Measurements from ENCODE around the gene SLFN5.
"Not testable (repeated sequence)": the region's sequence is repeated elsewhere in the genome, so short reads cannot be mapped to it uniquely, and the experiment has no call there.

SLFN5 gene

GRCh38 chr17:35242805-35243560, at the start of gene SLFN5:
SLFN5 (plus strand) TSS chr17:35243072; CDS start chr17:35258691, 15,619 bp downstream.
- DNase-seq (ENCODE audit: low read depth), result peak; percentile 92

GRCh38 chr17:35194001-35194400, 48.9 kb upstream of the SLFN5 start, which contains the start of gene SLC35G3:
SLC35G3 (minus strand) TSS chr17:35194393; CDS start chr17:35194307, 86 bp downstream.
- not testable (repeated sequence) for DNase-seq (ENCODE audit: low read depth)

- not testable (repeated sequence) for DNase-seq (ENCODE audit: low read depth)
These were observed 47.8 kb upstream of the SLFN5 start for GRCh38 chr17:35195062-35195461.

- not testable (repeated sequence) for DNase-seq (ENCODE audit: low read depth)
These were observed 40.3 kb upstream of the SLFN5 start for GRCh38 chr17:35202582-35202981.

GRCh38 chr17:35210741-35211140, 32.1 kb upstream of the SLFN5 start:
- no peak for DNase-seq (ENCODE audit: low read depth)

GRCh38 chr17:35212668-35213067, 30.2 kb upstream of the SLFN5 start:
- DNase-seq (ENCODE audit: low read depth), result no peak

- DNase-seq (ENCODE audit: low read depth), result no peak
These were observed 29.4 kb upstream of the SLFN5 start for GRCh38 chr17:35213412-35213940.

GRCh38 chr17:35214192-35214591, 28.7 kb upstream of the SLFN5 start:
- no peak for DNase-seq (ENCODE audit: low read depth)

GRCh38 chr17:35214631-35215273, 28.1 kb upstream of the SLFN5 start:
- no peak for DNase-seq (ENCODE audit: low read depth)

- no peak for DNase-seq (ENCODE audit: low read depth)
These were observed 25.8 kb upstream of the SLFN5 start for GRCh38 chr17:35217107-35217506.

- DNase-seq (ENCODE audit: low read depth), result no peak
These were observed 24.0 kb upstream of the SLFN5 start for GRCh38 chr17:35218915-35219314.

- DNase-seq (ENCODE audit: low read depth), result no peak
These were observed 20.4 kb upstream of the SLFN5 start for GRCh38 chr17:35222452-35222851.

- DNase-seq (ENCODE audit: low read depth), result no peak
These were observed 18.4 kb upstream of the SLFN5 start for GRCh38 chr17:35224436-35224835.

- no peak for DNase-seq (ENCODE audit: low read depth)
These were observed 15.3 kb upstream of the SLFN5 start for GRCh38 chr17:35227546-35227945.

- DNase-seq (ENCODE audit: low read depth), result no peak
These were observed 13.2 kb upstream of the SLFN5 start for GRCh38 chr17:35229638-35230037.

- not testable (repeated sequence) for DNase-seq (ENCODE audit: low read depth)
These were observed 8.6 kb upstream of the SLFN5 start for GRCh38 chr17:35234315-35234714.

- DNase-seq (ENCODE audit: low read depth), result no peak
These were observed 7.6 kb upstream of the SLFN5 start for GRCh38 chr17:35235289-35235688.

- no peak for DNase-seq (ENCODE audit: low read depth)
These were observed 7.0 kb upstream of the SLFN5 start for GRCh38 chr17:35235917-35236316.

GRCh38 chr17:35236821-35237220, 6.1 kb upstream of the SLFN5 start:
- DNase-seq (ENCODE audit: low read depth), result no peak

GRCh38 chr17:35238821-35239220, 4.1 kb upstream of the SLFN5 start:
- DNase-seq (ENCODE audit: low read depth), result peak; percentile 23

- DNase-seq (ENCODE audit: low read depth), result no peak
These were observed 3.0 kb upstream of the SLFN5 start for GRCh38 chr17:35239823-35240222.

GRCh38 chr17:35240861-35241260, 2.0 kb upstream of the SLFN5 start:
- DNase-seq (ENCODE audit: low read depth), result no peak

- no peak for DNase-seq (ENCODE audit: low read depth)
These were observed 1.4 kb upstream of the SLFN5 start for GRCh38 chr17:35241520-35241919.

All from fibroblast of gingiva (primary cell).